HS-5 (cell line): ENCODE results near the gene CLN3.
A peak's percentile ranks its signal among the peaks of the same experiment; 100 is the strongest.
"Not testable (repeated sequence)": the region's sequence is repeated elsewhere in the genome, so short reads cannot be mapped to it uniquely, and the experiment has no call there.

Source experiments
- DNase-seq: peaks from one replicate; pipeline ENCODE4 v3.0.0-alpha.2; 2012; ENCODE audit warnings: low read depth

CLN3 gene

GRCh38 chr16:28491970-28492474, at the start of gene CLN3:
TSS of gene CLN3 (minus strand) at chr16:28492074. CDS start at chr16:28491759, 315 bp downstream.
- DNase-seq = peak; percentile 84

- no peak for DNase-seq
These were observed 48.5 kb upstream of the CLN3 start for GRCh38 chr16:28540346-28540745.

- peak; percentile 60 for DNase-seq
These were observed 47.1 kb upstream of the CLN3 start, which contains the start of gene NUPR1 for GRCh38 chr16:28538733-28539596. TSS of gene NUPR1 (minus strand) at chr16:28538974. CDS start at chr16:28538907, 67 bp downstream.

- no peak for DNase-seq
These were observed 46.3 kb upstream of the CLN3 start for GRCh38 chr16:28537964-28538732.

GRCh38 chr16:28537076-28537475, 45.2 kb upstream of the CLN3 start:
- DNase-seq = no peak

- DNase-seq = no peak
These were observed 42.9 kb upstream of the CLN3 start for GRCh38 chr16:28534542-28535373.

- DNase-seq = no peak
These were observed 41.2 kb upstream of the CLN3 start for GRCh38 chr16:28532940-28533647.

- no peak for DNase-seq
These were observed 40.2 kb upstream of the CLN3 start for GRCh38 chr16:28531777-28532744.

GRCh38 chr16:28529124-28529523, 37.2 kb upstream of the CLN3 start:
- no peak for DNase-seq

- DNase-seq = no peak
These were observed 36.6 kb upstream of the CLN3 start for GRCh38 chr16:28528463-28528867.

- no peak for DNase-seq
These were observed 36.1 kb upstream of the CLN3 start for GRCh38 chr16:28527985-28528384.

- not testable (repeated sequence) for DNase-seq
These were observed 35.4 kb upstream of the CLN3 start for GRCh38 chr16:28527100-28527785.

- no peak for DNase-seq
These were observed 34.6 kb upstream of the CLN3 start for GRCh38 chr16:28526201-28527099.

GRCh38 chr16:28524681-28525171, 32.9 kb upstream of the CLN3 start:
- no peak for DNase-seq

GRCh38 chr16:28522792-28523191, 30.9 kb upstream of the CLN3 start:
- DNase-seq = no peak

GRCh38 chr16:28521436-28521835, 29.6 kb upstream of the CLN3 start:
- no peak for DNase-seq

GRCh38 chr16:28520672-28521071, 28.8 kb upstream of the CLN3 start:
- no peak for DNase-seq

- no peak for DNase-seq
These were observed 22.4 kb upstream of the CLN3 start for GRCh38 chr16:28514246-28514645.
